ENCODE data around the gene PTH1R. TPM values are rescaled to one million over a fixed set of nuclear protein-coding genes. Genes with fewer than 3 reads are reported as not detected.

Gene PTH1R
- polyA plus RNA-seq, 1 of the 3 experiments (the other 2 are of a cell fraction): 0.07 TPM

DNA sequence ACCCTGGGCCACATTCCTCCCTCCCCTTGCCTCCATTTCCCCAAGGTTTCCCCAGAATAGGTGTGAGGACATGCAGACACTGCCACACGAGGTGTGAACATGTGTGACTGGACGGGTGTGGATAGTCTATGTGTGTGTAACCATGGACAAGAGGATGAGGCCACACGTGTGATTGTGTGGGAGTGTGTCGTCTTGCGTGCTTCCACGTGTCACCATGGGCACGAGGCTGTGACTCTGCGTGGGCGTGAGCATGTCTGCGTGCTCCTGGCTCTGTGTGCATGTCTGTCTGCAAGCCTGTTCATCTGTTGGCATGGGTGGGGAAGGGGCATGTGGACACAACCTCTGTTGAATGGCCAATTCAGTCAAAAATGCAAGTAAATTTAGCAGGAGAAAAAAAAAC lies 8.1 kb upstream of the PTH1R start (continued):
- TF ChIP-seq FOXM1 (IDR thresholded peaks at IDR 0.05; ENCODE audit: low read depth) (no peak), MXI1 (IDR thresholded peaks at IDR 0.05; ENCODE audit: low read depth, low read length) (no peak)

DNA sequence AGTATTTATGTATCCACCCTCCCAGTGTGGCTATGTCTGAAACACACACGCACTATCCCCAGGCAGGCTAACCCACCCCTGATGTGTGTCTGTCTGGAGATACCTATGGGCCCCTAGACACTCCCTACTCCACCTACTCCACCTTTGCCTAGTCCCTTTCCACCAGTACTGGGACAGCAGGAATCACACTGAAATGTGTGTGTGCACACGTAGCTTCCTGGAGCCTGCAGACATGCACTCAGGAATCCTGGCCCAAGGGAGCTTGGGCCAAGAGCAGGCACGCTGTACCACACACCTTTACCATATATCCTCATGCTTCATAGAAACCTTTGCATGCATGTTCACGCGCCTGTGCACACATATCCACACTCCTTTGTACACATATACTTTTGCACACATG lies 6.9 kb upstream of the PTH1R start:
- no peaks in the 10 kb centered on the region for H3K36me3 ChIP-seq (replicated peaks in 1 of 2; ENCODE audit: control insufficient read depth in 1 of 2, insufficient read depth in 2 of 2, low read length in 1 of 2)
- no peak overlapping the region for H2AFZ ChIP-seq (ENCODE audit: low read depth)
- no peaks in the 10 kb centered on the region for H3K27me3 ChIP-seq (ENCODE audit: insufficient read depth)
- POLR2A ChIA-PET: no interaction called here
- H3K4me3 ChIP-seq (ENCODE audit: low read depth in 2 of 2, low read length in 1 of 2): no peak overlapping the region
- no peaks in the 10 kb centered on the region for H3K9me3 ChIP-seq
- no peak overlapping the region for H3K9ac ChIP-seq
- WGBS (ENCODE audit: low lambda C conversion rate): 63% methylated on average over 5 of the region's 5 CpGs
- peaks cover 0 to 21% of the 10 kb centered on the region in 2 experiments; a peak in 1 of 4 replicates for H3K4me1 ChIP-seq (ENCODE audit: control insufficient read depth in 1 of 2, insufficient read depth in 2 of 2, low read depth in 1 of 2, low read length in 1 of 2)
- TF ChIP-seq, protein P1, sequence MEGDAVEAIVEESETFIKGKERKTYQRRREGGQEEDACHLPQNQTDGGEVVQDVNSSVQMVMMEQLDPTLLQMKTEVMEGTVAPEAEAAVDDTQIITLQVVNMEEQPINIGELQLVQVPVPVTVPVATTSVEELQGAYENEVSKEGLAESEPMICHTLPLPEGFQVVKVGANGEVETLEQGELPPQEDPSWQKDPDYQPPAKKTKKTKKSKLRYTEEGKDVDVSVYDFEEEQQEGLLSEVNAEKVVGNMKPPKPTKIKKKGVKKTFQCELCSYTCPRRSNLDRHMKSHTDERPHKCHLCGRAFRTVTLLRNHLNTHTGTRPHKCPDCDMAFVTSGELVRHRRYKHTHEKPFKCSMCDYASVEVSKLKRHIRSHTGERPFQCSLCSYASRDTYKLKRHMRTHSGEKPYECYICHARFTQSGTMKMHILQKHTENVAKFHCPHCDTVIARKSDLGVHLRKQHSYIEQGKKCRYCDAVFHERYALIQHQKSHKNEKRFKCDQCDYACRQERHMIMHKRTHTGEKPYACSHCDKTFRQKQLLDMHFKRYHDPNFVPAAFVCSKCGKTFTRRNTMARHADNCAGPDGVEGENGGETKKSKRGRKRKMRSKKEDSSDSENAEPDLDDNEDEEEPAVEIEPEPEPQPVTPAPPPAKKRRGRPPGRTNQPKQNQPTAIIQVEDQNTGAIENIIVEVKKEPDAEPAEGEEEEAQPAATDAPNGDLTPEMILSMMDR (IDR thresholded peaks at IDR 0.05): no peak
- TF ChIP-seq, protein P2, sequence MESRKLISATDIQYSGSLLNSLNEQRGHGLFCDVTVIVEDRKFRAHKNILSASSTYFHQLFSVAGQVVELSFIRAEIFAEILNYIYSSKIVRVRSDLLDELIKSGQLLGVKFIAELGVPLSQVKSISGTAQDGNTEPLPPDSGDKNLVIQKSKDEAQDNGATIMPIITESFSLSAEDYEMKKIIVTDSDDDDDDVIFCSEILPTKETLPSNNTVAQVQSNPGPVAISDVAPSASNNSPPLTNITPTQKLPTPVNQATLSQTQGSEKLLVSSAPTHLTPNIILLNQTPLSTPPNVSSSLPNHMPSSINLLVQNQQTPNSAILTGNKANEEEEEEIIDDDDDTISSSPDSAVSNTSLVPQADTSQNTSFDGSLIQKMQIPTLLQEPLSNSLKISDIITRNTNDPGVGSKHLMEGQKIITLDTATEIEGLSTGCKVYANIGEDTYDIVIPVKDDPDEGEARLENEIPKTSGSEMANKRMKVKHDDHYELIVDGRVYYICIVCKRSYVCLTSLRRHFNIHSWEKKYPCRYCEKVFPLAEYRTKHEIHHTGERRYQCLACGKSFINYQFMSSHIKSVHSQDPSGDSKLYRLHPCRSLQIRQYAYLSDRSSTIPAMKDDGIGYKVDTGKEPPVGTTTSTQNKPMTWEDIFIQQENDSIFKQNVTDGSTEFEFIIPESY (IDR thresholded peaks at IDR 0.05; ENCODE audit: borderline replicate concordance, low read depth): no peak
- TF ChIP-seq JUND (IDR thresholded peaks at IDR 0.05) (no peak), FOSL2 (IDR thresholded peaks at IDR 0.05; ENCODE audit: borderline replicate concordance, low read depth) (no peak), EP300 (IDR thresholded peaks at IDR 0.05; ENCODE audit: borderline replicate concordance in 1 of 2, low read depth in 1 of 2, low read length in 1 of 2) (no peak), FOXJ3 (CRISPR knock-in tag; IDR thresholded peaks at IDR 0.05) (no peak), RAD21 (IDR thresholded peaks at IDR 0.05; ENCODE audit: low read length) (no peak), NFIC (IDR thresholded peaks at IDR 0.05; ENCODE audit: borderline replicate concordance) (no peak), RXRA (IDR thresholded peaks at IDR 0.05; ENCODE audit: borderline replicate concordance, low read depth) (no peak), NRF1 (IDR thresholded peaks at IDR 0.05; ENCODE audit: low read depth, low read length) (no peak), FOXM1 (IDR thresholded peaks at IDR 0.05; ENCODE audit: low read depth) (no peak), TAF1 (IDR thresholded peaks at IDR 0.05; ENCODE audit: borderline replicate concordance, low read depth, low read length) (no peak), ELF1 (IDR thresholded peaks at IDR 0.05) (no peak), MEF2A (IDR thresholded peaks at IDR 0.05; ENCODE audit: borderline replicate concordance, low read depth) (no peak), POLR2AphosphoS5 (IDR thresholded peaks at IDR 0.05; ENCODE audit: low read depth, low read length) (no peak), SIN3A (IDR thresholded peaks at IDR 0.05; ENCODE audit: borderline replicate concordance, low read depth, low read length) (no peak)
- TF ChIP-seq, protein P3, sequence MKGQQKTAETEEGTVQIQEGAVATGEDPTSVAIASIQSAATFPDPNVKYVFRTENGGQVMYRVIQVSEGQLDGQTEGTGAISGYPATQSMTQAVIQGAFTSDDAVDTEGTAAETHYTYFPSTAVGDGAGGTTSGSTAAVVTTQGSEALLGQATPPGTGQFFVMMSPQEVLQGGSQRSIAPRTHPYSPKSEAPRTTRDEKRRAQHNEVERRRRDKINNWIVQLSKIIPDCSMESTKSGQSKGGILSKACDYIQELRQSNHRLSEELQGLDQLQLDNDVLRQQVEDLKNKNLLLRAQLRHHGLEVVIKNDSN (IDR thresholded peaks at IDR 0.05; ENCODE audit: borderline replicate concordance, low read depth): no peak
- TF ChIP-seq, protein P4, sequence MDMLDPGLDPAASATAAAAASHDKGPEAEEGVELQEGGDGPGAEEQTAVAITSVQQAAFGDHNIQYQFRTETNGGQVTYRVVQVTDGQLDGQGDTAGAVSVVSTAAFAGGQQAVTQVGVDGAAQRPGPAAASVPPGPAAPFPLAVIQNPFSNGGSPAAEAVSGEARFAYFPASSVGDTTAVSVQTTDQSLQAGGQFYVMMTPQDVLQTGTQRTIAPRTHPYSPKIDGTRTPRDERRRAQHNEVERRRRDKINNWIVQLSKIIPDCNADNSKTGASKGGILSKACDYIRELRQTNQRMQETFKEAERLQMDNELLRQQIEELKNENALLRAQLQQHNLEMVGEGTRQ (IDR thresholded peaks at IDR 0.05; ENCODE audit: borderline replicate concordance, low read depth, low read length): no peak
- CTCF ChIA-PET: interaction anchor here (1.1 to 16.8 kb wide), 4 partner anchors 21 to 39 kb away, joined by 3 to 480 read pairs (median 10); partner anchors contain the start of gene PTH1R
- no peaks in the 10 kb centered on the region for H3K9me2 ChIP-seq
- H3K79me2 ChIP-seq (ENCODE audit: insufficient read depth): no peaks in the 10 kb centered on the region
- no peak for DNase-seq
- H3K27ac ChIP-seq (ENCODE audit: low read depth in 2 of 2, low read length in 1 of 2): no peak overlapping the region
- no peak overlapping the region for H3K4me2 ChIP-seq
- H4K20me1 ChIP-seq (ENCODE audit: insufficient read depth): no peaks in the 10 kb centered on the region
- H3F3A ChIP-seq (replicated peaks; ENCODE audit: insufficient read depth): no peaks in the 10 kb centered on the region

Measured in SK-N-SH (cell line).